Retina (tissue), 1 donor: ENCODE results near the gene TSC22D2.
"Not testable (repeated sequence)": the region's sequence is repeated elsewhere in the genome, so short reads cannot be mapped to it uniquely, and the experiment has no call there.

Source experiments
- DNase-seq: peaks from one replicate; pipeline ENCODE4 v3.0.0-alpha.2; 2016

The TSC22D2 gene

GRCh38 chr3:150490277-150490986, 82.3 kb downstream of the TSC22D2 start:
- no peak for DNase-seq

- peak; percentile 4 for DNase-seq
These were observed 86.4 kb downstream of the TSC22D2 start for GRCh38 chr3:150494411-150494977.

GRCh38 chr3:150495149-150495548, 87.1 kb downstream of the TSC22D2 start:
- DNase-seq, result peak; percentile 28

GRCh38 chr3:150495563-150496168, 87.6 kb downstream of the TSC22D2 start:
- DNase-seq, result peak; percentile 48

GRCh38 chr3:150497956-150498355, 89.9 kb downstream of the TSC22D2 start:
- no peak for DNase-seq

GRCh38 chr3:150500960-150501359, 92.9 kb downstream of the TSC22D2 start:
- DNase-seq, result not testable (repeated sequence)

- no peak for DNase-seq
These were observed 95.5 kb downstream of the TSC22D2 start for GRCh38 chr3:150503402-150504099.

- DNase-seq, result no peak
These were observed 96.4 kb downstream of the TSC22D2 start for GRCh38 chr3:150504483-150504882.

GRCh38 chr3:150508401-150508800, 100.3 kb downstream of the TSC22D2 start:
- DNase-seq, result no peak

- no peak for DNase-seq
These were observed 101.7 kb downstream of the TSC22D2 start for GRCh38 chr3:150509780-150510179.

- DNase-seq, result no peak
These were observed 103.2 kb downstream of the TSC22D2 start for GRCh38 chr3:150511122-150511821.

- no peak for DNase-seq
These were observed 107.1 kb downstream of the TSC22D2 start for GRCh38 chr3:150515210-150515609.
